Activated CD8-positive, alpha-beta T cell treated with anti-CD3 and anti-CD28 coated beads, Interleukin-2, amount 10 ng/mL, durations not matched to agents 7 days and 5 days (primary cell): Measurements from ENCODE around the gene PVALEF. TPM values are rescaled to one million over a fixed set of nuclear protein-coding genes. Genes with fewer than 3 reads are reported as not detected.
A peak's percentile ranks its signal among the peaks of the same experiment; 100 is the strongest.

ENCODE experiments used
- ATAC-seq: fragments of 150-1000 bp; cut with Tn5 transposase; one replicate; pipeline ENCODE4 v1.10.0; 2021; ENCODE audit warnings: moderate library complexity
- CTCF ChIA-PET: fragments of 350-600 bp; sonication (Branson Sonifier 250); formaldehyde crosslinking; loops from one replicate; lab custom pipeline; 2021; ENCODE audit warnings: antibody characterized with exemption; lab: Charles Lee
- POLR2A ChIA-PET: fragments of 350-600 bp; sonication (Branson Sonifier 250); formaldehyde crosslinking; loops from one replicate; lab custom pipeline; 2021; ENCODE audit warnings: antibody characterized with exemption; lab: Charles Lee
- DNase-seq: peaks from one replicate; pipeline ENCODE4 v3.0.0-alpha.2; 2020
- H3K27ac Mint-ChIP-seq: one replicate; pipeline ENCODE4 v1.8.0; 2021; ENCODE audit warnings: mild to moderate bottlenecking, mixed read lengths
- H3K27me3 Mint-ChIP-seq: one replicate; pipeline ENCODE4 v1.8.0; 2021; ENCODE audit warnings: low read depth, mixed read lengths
- H3K36me3 Mint-ChIP-seq: one replicate; pipeline ENCODE4 v1.8.0; 2021; ENCODE audit warnings: low read depth, mixed read lengths
- H3K4me1 Mint-ChIP-seq: one replicate; pipeline ENCODE4 v1.8.0; 2021; ENCODE audit warnings: low read depth, mixed read lengths
- H3K4me3 Mint-ChIP-seq: one replicate; pipeline ENCODE4 v1.8.0; 2021; ENCODE audit warnings: mild to moderate bottlenecking, mixed read lengths
- H3K9me3 Mint-ChIP-seq: one replicate; pipeline ENCODE4 v1.8.0; 2022; ENCODE audit warnings: mixed read lengths; ENCODE audit not compliant: insufficient read depth
- total RNA-seq, 2 experiments: library from RNA; stranded (reverse); gene quantifications; one replicate each; pipeline ENCODE4 v1.2.3, GENCODE V29; 2021

Gene PVALEF
- total RNA-seq, 2 experiments from 2014 or later = not detected

GRCh38 chr17:81198826-81199481 is 33.6 kb downstream of the PVALEF start:
- CTCF ChIA-PET = no interaction called here
- DNase-seq = no peak
- no peaks in the 10 kb centered on the region for H3K4me1 Mint-ChIP-seq

DNA sequence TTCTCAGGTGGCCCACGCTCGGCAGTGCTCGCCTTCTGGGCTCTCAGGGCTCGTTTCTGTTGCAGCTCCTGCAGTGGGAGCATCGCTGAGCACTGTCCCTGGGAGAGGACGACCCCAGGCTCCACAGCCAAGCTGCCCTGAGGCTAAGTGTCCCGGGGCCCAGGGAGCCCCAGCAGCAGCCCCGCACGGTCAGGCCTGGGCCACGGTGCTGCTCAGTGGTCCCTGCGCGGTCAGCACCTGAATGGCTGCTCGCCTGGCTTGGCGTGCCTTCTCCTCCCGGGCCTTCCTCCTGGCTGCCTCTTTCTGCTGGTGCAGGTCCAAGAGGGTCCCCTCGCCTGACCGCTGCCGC is 34.1 kb downstream of the PVALEF start:
- H3K4me1 Mint-ChIP-seq = no peaks in the 10 kb centered on the region
- H3K27me3 Mint-ChIP-seq = no peaks in the 10 kb centered on the region
- no peak overlapping the region for H3K4me3 Mint-ChIP-seq
- H3K9me3 Mint-ChIP-seq = no peaks in the 10 kb centered on the region
- H3K36me3 Mint-ChIP-seq = no peaks in the 10 kb centered on the region
- ChIA-PET CTCF (no interaction called here), POLR2A (no interaction called here)
- DNase-seq = no peak
- no peak for ATAC-seq
- H3K27ac Mint-ChIP-seq = no peak overlapping the region

More at GRCh38 chr17:81198826-81199481, 33.6 kb downstream of the PVALEF start:
- Mint-ChIP-seq H3K27me3 (no peaks in the 10 kb centered on the region), H3K9me3 (no peaks in the 10 kb centered on the region), H3K36me3 (no peaks in the 10 kb centered on the region), H3K4me3 (no peak overlapping the region), H3K27ac (no peak overlapping the region)
- no peak for ATAC-seq
- POLR2A ChIA-PET = no interaction called here

DNA sequence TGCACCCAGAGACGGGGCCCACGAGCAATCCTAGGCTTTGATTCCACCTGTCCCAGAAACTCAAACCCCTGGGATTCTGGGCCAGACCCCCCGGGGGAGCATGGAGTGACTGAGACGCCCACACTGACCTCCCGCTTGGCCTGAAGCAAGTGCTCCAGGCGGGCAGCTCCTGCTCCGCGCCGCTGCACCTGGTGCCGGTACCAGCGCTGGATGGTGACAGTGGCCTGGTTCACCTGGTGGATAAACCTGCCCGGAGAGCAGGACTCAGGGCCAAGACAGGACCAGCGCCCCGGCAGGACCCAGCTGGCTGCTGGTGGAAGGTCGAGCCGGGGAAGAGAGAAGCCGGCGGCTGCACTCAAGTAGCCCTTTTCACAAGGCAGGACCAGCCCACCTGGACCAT is 34.9 kb downstream of the PVALEF start:
- ChIA-PET POLR2A (no interaction called here), CTCF (interaction anchor here (1.3 kb wide), 1 partner anchor 56 kb away, joined by 3 read pairs; no protein-coding TSS in a partner anchor)
- Mint-ChIP-seq H3K4me3 (no peak overlapping the region), H3K27ac (no peak overlapping the region), H3K36me3 (no peaks in the 10 kb centered on the region), H3K4me1 (no peaks in the 10 kb centered on the region), H3K27me3 (no peaks in the 10 kb centered on the region), H3K9me3 (no peaks in the 10 kb centered on the region)
- ATAC-seq (no peak), DNase-seq (no peak)

- H3K27me3 Mint-ChIP-seq = no peaks in the 10 kb centered on the region
- DNase-seq (peak; percentile 58), ATAC-seq (peak; percentile 79)
- POLR2A ChIA-PET = no interaction called here
- CTCF ChIA-PET = interaction anchor here (1.3 kb wide), 1 partner anchor 57 kb away, joined by 3 read pairs; no protein-coding TSS in a partner anchor
- no peak overlapping the region for H3K27ac Mint-ChIP-seq
- no peaks in the 10 kb centered on the region for H3K9me3 Mint-ChIP-seq
- H3K4me1 Mint-ChIP-seq = no peaks in the 10 kb centered on the region
- no peak overlapping the region for H3K4me3 Mint-ChIP-seq
- no peaks in the 10 kb centered on the region for H3K36me3 Mint-ChIP-seq
These were observed 35.6 kb downstream of the PVALEF start for GRCh38 chr17:81200695-81201580.

DNA sequence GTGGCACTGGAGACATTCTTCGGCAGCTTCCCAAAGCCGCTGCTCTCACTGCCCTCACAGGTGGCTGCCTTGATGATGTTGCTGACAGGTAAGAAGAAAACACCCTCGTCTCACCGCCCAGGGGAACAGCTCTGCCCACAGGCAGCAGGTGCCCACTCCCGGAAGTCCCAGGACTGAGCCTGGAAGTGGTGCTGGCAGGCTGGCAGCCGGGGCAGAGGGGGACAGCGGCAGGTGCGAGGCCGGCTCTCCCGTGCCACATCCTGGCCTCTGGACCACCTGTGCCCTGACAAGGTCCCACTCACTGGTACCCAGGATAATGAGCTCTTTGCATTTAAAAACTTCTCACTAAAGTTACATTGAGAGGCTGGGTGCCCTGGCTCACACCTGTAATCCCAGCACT is 37.0 kb downstream of the PVALEF start:
- Mint-ChIP-seq H3K27me3 (no peaks in the 10 kb centered on the region), H3K36me3 (no peaks in the 10 kb centered on the region), H3K4me3 (no peak overlapping the region), H3K27ac (no peak overlapping the region), H3K9me3 (no peaks in the 10 kb centered on the region), H3K4me1 (no peaks in the 10 kb centered on the region)
- CTCF ChIA-PET = no interaction called here
- no peak for ATAC-seq
- POLR2A ChIA-PET = no interaction called here
- DNase-seq = no peak

GRCh38 chr17:81203136-81203535 is 37.8 kb downstream of the PVALEF start:
- H3K4me3 Mint-ChIP-seq = no peak overlapping the region
- H3K27me3 Mint-ChIP-seq = no peaks in the 10 kb centered on the region
- CTCF ChIA-PET = no interaction called here
- no peak for DNase-seq
- no peaks in the 10 kb centered on the region for H3K4me1 Mint-ChIP-seq
- POLR2A ChIA-PET = no interaction called here
- no peaks in the 10 kb centered on the region for H3K9me3 Mint-ChIP-seq
- no peak overlapping the region for H3K27ac Mint-ChIP-seq
- no peak for ATAC-seq
- no peaks in the 10 kb centered on the region for H3K36me3 Mint-ChIP-seq

DNA sequence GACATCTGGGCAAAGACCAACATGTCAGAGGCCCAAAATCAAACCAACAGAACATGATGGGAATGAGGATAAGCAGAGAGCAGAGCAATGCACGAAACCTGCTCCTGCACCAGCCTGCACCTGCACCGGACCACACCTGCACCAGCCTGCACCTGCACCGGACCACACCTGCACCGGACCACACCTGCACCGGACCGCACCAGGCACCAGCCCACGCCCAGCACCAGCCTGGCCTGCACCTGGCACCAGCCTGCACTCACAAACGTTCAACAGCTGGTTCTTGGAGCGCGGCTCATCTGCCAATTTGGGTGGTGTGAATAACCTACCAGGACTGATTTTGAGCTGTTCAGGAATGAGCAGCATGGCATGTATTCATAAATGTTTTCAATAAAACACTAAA is 39.3 kb downstream of the PVALEF start:
- Mint-ChIP-seq H3K27ac (no peak overlapping the region), H3K27me3 (no peaks in the 10 kb centered on the region), H3K4me3 (no peak overlapping the region), H3K9me3 (no peaks in the 10 kb centered on the region), H3K36me3 (no peaks in the 10 kb centered on the region), H3K4me1 (no peaks in the 10 kb centered on the region)
- ChIA-PET POLR2A (no interaction called here), CTCF (no interaction called here)
- ATAC-seq (no peak), DNase-seq (no peak)

GRCh38 chr17:81206166-81206565 is 40.9 kb downstream of the PVALEF start:
- no peak for ATAC-seq
- H3K9me3 Mint-ChIP-seq = no peaks in the 10 kb centered on the region

DNA sequence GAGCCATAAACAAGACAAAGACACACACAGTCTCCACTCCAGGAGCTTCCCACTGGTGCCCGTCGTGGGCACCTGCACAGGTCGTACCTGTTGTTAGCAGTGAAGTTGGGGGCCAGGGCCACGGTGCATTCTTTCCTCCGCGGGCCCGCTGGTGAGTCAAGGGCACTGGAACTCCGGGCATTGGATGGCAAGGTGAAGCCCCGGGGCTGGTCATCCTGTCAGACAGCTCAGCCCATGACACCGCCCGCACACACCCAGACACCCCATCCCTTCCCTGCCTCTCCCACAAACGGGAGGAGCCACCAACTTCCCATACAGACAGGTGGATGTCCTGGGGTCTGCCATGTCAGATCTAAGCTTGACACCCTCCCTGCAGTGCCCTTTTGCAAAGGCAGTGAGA is 41.4 kb downstream of the PVALEF start:
- ChIA-PET CTCF (no interaction called here), POLR2A (interaction anchor here (1.7 kb wide), 1 partner anchor 33 kb away, joined by 5 read pairs; the partner anchor contains the start of genes NDUFAF8 and TEPSIN)

More at GRCh38 chr17:81206166-81206565, 40.9 kb downstream of the PVALEF start:
- H3K27ac Mint-ChIP-seq = no peak overlapping the region
- no peak for DNase-seq
- no peak overlapping the region for H3K4me3 Mint-ChIP-seq
- H3K27me3 Mint-ChIP-seq = no peaks in the 10 kb centered on the region
- H3K36me3 Mint-ChIP-seq = no peaks in the 10 kb centered on the region
- ChIA-PET CTCF (no interaction called here), POLR2A (no interaction called here)
- no peaks in the 10 kb centered on the region for H3K4me1 Mint-ChIP-seq

GRCh38 chr17:81207610-81208581 is 42.6 kb downstream of the PVALEF start:
- Mint-ChIP-seq H3K9me3 (no peaks in the 10 kb centered on the region), H3K4me1 (no peaks in the 10 kb centered on the region), H3K36me3 (no peaks in the 10 kb centered on the region), H3K4me3 (no peak overlapping the region), H3K27ac (peak overlapping the region; percentile 70), H3K27me3 (no peaks in the 10 kb centered on the region)
- DNase-seq = no peak
- POLR2A ChIA-PET = interaction anchor here (0.8 to 1.7 kb wide), 2 partner anchors 12 to 31 kb away, joined by 4 to 5 read pairs; partner anchors contain the start of genes NDUFAF8 and TEPSIN
- CTCF ChIA-PET = no interaction called here
- peak; percentile 56 for ATAC-seq

More for the DNA sequence above, 41.4 kb downstream of the PVALEF start:
- no peak overlapping the region for H3K27ac Mint-ChIP-seq
- DNase-seq = no peak
- no peak overlapping the region for H3K4me3 Mint-ChIP-seq
- no peak for ATAC-seq
- no peaks in the 10 kb centered on the region for H3K4me1 Mint-ChIP-seq
- no peaks in the 10 kb centered on the region for H3K9me3 Mint-ChIP-seq
- H3K27me3 Mint-ChIP-seq = no peaks in the 10 kb centered on the region
- H3K36me3 Mint-ChIP-seq = no peaks in the 10 kb centered on the region

GRCh38 chr17:81208651-81209050 is 43.3 kb downstream of the PVALEF start:
- Mint-ChIP-seq H3K36me3 (no peaks in the 10 kb centered on the region), H3K4me3 (no peak overlapping the region), H3K9me3 (no peaks in the 10 kb centered on the region), H3K4me1 (no peaks in the 10 kb centered on the region), H3K27ac (no peak overlapping the region), H3K27me3 (no peaks in the 10 kb centered on the region)
- no peak for ATAC-seq
- ChIA-PET CTCF (no interaction called here), POLR2A (no interaction called here)
- no peak for DNase-seq
